PC-9 (cell line): ENCODE results near the gene NUDT3. TPM values are rescaled to one million over a fixed set of nuclear protein-coding genes. Genes with fewer than 3 reads are reported as not detected.

ENCODE experiments used
- BruUV-seq: library from RNA; stranded (reverse); fragments of 400-500 nt; replicated peaks from 2 replicates; lab custom pipeline; 2021; lab: Mats Ljungman, UMichigan
- CTCF ChIA-PET: fragments of 300-600 bp; sonication (Branson Sonifier 250); formaldehyde crosslinking; loops from one replicate; lab custom pipeline; 2022; ENCODE audit warnings: antibody characterized with exemption; lab: Charles Lee
- POLR2A ChIA-PET: fragments of 300-600 bp; sonication (Branson Sonifier 250); formaldehyde crosslinking; loops from one replicate; lab custom pipeline; 2022; ENCODE audit warnings: antibody characterized with exemption; ENCODE audit not compliant: unreplicated experiment; lab: Charles Lee
- DNase-seq, 2 experiments: peaks; one replicate each; pipeline versions ENCODE4 v3.0.0 to v3.0.0-alpha.2; 2015 to 2022; ENCODE audit warnings: mixed read lengths in 1 of 2
- H2AFZ ChIP-seq: fragments of 200-600 bp; sonication (generic); 2 replicates; pipeline ENCODE4 v1.8.1; 2017; ENCODE audit warnings: antibody characterized with exemption
- H3F3A ChIP-seq: fragments of 200-600 bp; sonication (generic); 2 replicates; pipeline ENCODE4 v1.8.1; 2017; ENCODE audit warnings: antibody characterized with exemption, mild to moderate bottlenecking, low read depth; ENCODE audit not compliant: insufficient read depth
- H3K27ac ChIP-seq: fragments of 200-600 bp; sonication (generic); 2 replicates; pipeline ENCODE4 v1.6.1; 2016; ENCODE audit warnings: mixed run types
- H3K27me3 ChIP-seq: fragments of 200-600 bp; sonication (generic); 2 replicates; pipeline ENCODE4 v1.6.1; 2016; ENCODE audit warnings: low read depth, mixed run types; ENCODE audit not compliant: insufficient read depth
- H3K36me3 ChIP-seq: fragments of 200-600 bp; sonication (generic); 2 replicates; pipeline ENCODE4 v1.6.1; 2016; ENCODE audit warnings: low read depth, mixed run types
- H3K4me1 ChIP-seq: fragments of 200-600 bp; sonication (generic); replicated peaks from 2 replicates; pipeline ENCODE4 v1.6.1; 2016; ENCODE audit warnings: mixed run types; ENCODE audit not compliant: insufficient read depth
- H3K4me2 ChIP-seq: fragments of 200-600 bp; sonication (generic); 2 replicates; pipeline ENCODE4 v1.6.1; 2017; ENCODE audit warnings: mixed run types
- H3K4me3 ChIP-seq: fragments of 200-600 bp; sonication (generic); 2 replicates; pipeline ENCODE4 v1.6.1; 2016; ENCODE audit warnings: mixed run types
- H3K79me2 ChIP-seq: fragments of 200-600 bp; sonication (generic); 2 replicates; pipeline ENCODE4 v1.6.1; 2017; ENCODE audit warnings: low read depth, mixed run types
- H3K9me2 ChIP-seq: fragments of 200-600 bp; sonication (generic); 2 replicates; pipeline ENCODE4 v1.8.1; 2017; ENCODE audit warnings: mild to moderate bottlenecking; ENCODE audit not compliant: insufficient read depth
- H3K9me3 ChIP-seq: fragments of 200-600 bp; sonication (generic); 2 replicates; pipeline ENCODE4 v1.8.1; 2016; ENCODE audit warnings: low read depth; ENCODE audit not compliant: insufficient read depth
- H4K20me1 ChIP-seq: fragments of 200-600 bp; sonication (generic); 2 replicates; pipeline ENCODE4 v1.8.1; 2017; ENCODE audit not compliant: insufficient read depth
- EZH2 ChIP-seq: fragments of 200-600 bp; sonication (generic); IDR thresholded peaks from 2 replicates; pipeline ENCODE4 v1.8.0; 2017; ENCODE audit warnings: antibody characterized with exemption, low read depth
- intact Hi-C: fragments of 100-400 bp; cut with micrococcal nuclease; formaldehyde crosslinking; loops from one replicate; pipeline ENCODE4 v1.10.0; 2022; ENCODE audit not compliant: unreplicated experiment
- total RNA-seq: library from RNA; stranded (reverse); gene quantifications from 2 replicates; pipeline ENCODE4 v1.2.3, GENCODE V29; 2021
- TF ChIP-seq, protein P1 (sequence below): fragments of 200-600 bp; sonication (generic); conservative IDR thresholded peaks from 2 replicates; pipeline ENCODE4 v1.6.1; 2017; ENCODE audit warnings: mixed run types, antibody characterized with exemption, mild to moderate bottlenecking, moderate library complexity

NUDT3 gene
- total RNA-seq, 1 experiment from 2014 or later: 19.1 TPM

DNA sequence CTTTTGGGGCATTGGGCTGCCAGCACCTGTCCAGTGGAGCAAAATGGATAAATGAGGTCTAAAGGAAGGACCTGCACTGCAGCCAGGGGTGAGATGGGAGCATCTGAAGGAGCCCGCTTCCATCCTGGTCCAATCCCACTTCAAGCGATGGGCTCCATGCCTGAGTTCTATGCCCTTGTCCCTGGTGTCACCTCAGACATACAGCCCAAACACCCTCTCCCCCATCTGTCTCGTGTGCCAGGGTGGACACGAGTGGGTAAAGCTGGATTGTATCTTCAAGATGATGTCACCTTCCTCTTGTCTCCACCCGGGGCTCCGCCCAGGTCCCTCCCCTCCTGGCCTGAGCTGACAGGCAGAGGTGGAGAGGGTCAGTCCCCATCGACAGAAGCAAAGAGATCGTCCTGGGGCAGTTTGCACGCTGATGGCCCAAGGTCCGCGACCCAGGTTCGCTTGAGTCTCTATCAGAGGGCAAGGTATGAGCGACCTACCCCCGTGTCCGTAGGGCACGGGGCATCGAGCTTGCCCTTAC, 144.2 kb downstream of the NUDT3 start:
- Histone ChIP-seq H4K20me1 (peaks cover 5% of the 10 kb centered on the region; the same call in 1 of the 2 replicates), H3K27me3 (no peaks in the 10 kb centered on the region), H3K4me1 (peaks cover 49% of the 10 kb centered on the region), H3K4me3 (peak overlapping the region; percentile 88), H2AFZ (peak overlapping the region; percentile 75), H3K9me3 (no peaks in the 10 kb centered on the region), H3K4me2 (peak overlapping the region; percentile 95), H3K9me2 (no peaks in the 10 kb centered on the region), H3K36me3 (no peaks in the 10 kb centered on the region), H3K79me2 (peaks cover 11% of the 10 kb centered on the region; the same call in 1 of the 2 replicates), H3F3A (peaks cover 52% of the 10 kb centered on the region), H3K27ac (peak overlapping the region; percentile 83)
- intact Hi-C loops: loop anchor here (2.0 to 10.0 kb wide), 6 partner anchors 83 to 894 kb away; partner anchors contain the start of genes BLTP3A, LEMD2 and TCP11
- POLR2A ChIA-PET: no interaction called here
- CTCF ChIA-PET: interaction anchor here (0.6 to 1.9 kb wide), 3 partner anchors 143 to 167 kb away, joined by 5 to 29 read pairs (median 6); no protein-coding TSS in a partner anchor
- TF ChIP-seq EZH2: no peak
- TF ChIP-seq, protein P1, sequence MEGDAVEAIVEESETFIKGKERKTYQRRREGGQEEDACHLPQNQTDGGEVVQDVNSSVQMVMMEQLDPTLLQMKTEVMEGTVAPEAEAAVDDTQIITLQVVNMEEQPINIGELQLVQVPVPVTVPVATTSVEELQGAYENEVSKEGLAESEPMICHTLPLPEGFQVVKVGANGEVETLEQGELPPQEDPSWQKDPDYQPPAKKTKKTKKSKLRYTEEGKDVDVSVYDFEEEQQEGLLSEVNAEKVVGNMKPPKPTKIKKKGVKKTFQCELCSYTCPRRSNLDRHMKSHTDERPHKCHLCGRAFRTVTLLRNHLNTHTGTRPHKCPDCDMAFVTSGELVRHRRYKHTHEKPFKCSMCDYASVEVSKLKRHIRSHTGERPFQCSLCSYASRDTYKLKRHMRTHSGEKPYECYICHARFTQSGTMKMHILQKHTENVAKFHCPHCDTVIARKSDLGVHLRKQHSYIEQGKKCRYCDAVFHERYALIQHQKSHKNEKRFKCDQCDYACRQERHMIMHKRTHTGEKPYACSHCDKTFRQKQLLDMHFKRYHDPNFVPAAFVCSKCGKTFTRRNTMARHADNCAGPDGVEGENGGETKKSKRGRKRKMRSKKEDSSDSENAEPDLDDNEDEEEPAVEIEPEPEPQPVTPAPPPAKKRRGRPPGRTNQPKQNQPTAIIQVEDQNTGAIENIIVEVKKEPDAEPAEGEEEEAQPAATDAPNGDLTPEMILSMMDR: no peak
- TSS peak; percentile 66 for BruUV-seq
- peak in 1 of 2 experiments; percentile 43 for DNase-seq

DNA sequence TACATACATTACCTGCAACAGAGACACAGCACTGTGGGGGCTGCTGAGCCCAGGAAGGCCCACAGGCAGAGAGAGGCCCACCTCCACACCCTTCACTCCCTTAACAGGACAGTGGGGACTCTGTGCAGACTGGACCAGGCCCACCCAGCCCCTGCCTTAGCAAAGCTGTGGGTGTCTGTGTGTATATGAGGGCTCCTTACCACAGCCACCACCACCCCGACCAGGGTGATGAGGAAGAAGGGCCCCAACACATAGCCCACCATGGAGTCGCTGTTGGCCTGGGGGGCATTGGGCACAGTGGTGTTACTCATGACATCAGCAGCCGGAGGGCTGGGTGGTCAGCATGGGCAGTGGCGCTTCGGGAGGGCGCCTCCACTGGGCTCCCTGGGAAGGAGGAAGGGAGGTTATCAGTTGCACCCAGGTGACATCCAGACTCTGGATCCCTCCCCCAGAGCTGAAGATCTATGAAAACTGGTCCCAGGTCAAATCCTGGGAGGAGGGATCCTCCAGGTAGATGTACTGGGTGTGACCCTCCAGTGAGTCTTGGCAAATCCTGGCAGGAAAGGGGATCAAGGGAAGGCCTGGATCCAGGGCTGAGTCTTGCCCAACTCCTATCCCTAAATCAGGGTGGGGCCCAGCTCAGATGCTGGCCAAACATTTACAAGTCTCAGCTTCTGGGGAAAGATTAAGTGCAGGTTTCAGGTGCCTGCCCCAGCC, 144.8 kb downstream of the NUDT3 start:
- no peaks in the 10 kb centered on the region for H3K9me3 ChIP-seq
- peak overlapping the region; percentile 95 for H3K4me2 ChIP-seq
- no peak overlapping the region for H2AFZ ChIP-seq
- DNase-seq: no peak
- H4K20me1 ChIP-seq: peaks cover 5% of the 10 kb centered on the region; the same call in 1 of the 2 replicates
- H3F3A ChIP-seq: peaks cover 58% of the 10 kb centered on the region
- peaks cover 56% of the 10 kb centered on the region for H3K4me1 ChIP-seq
- H3K79me2 ChIP-seq: peaks cover 16% of the 10 kb centered on the region
- 0 out of 2 replicates have a peak, but pooled peaks cover 3% of the 10 kb centered on the region for H3K36me3 ChIP-seq
- H3K27ac ChIP-seq: peak overlapping the region; percentile 83
- H3K9me2 ChIP-seq: no peaks in the 10 kb centered on the region
- H3K4me3 ChIP-seq: peak overlapping the region; percentile 88; the same call in 1 of the 2 replicates
- TF ChIP-seq, protein P1: no peak
- no peak for TF ChIP-seq EZH2
- no TSS peak for BruUV-seq
- H3K27me3 ChIP-seq: no peaks in the 10 kb centered on the region
- POLR2A ChIA-PET: interaction anchor here (0.6 kb wide), 1 partner anchor 309 kb away, joined by 5 read pairs; the partner anchor contains the start of gene SPDEF
- CTCF ChIA-PET: interaction anchor here (0.6 to 1.5 kb wide), 3 partner anchors 52 to 167 kb away, joined by 3 to 6 read pairs (median 5); no protein-coding TSS in a partner anchor
- intact Hi-C loops: loop anchor here (2.0 to 10.0 kb wide), 6 partner anchors 83 to 895 kb away; partner anchors contain the start of genes BLTP3A, LEMD2 and TCP11
